IMR-90 (cell line): Measurements from ENCODE around the gene GAS2L3. TPM values are rescaled to one million over a fixed set of nuclear protein-coding genes. Genes with fewer than 3 reads are reported as not detected.

Experiments used
- ATAC-seq: fragments of 200-7000 bp; cut with Tn5 transposase; 2 replicates; pipeline ENCODE4 v1.9.1; 2020; ENCODE audit warnings: low read depth, mild to moderate bottlenecking, moderate library complexity
- BruUV-seq: library from RNA; stranded (reverse); fragments of 400-500 nt; replicated peaks from 2 replicates; lab custom pipeline; 2021; lab: Mats Ljungman, UMichigan
- CTCF ChIA-PET: fragments of 300-600 bp; formaldehyde crosslinking; extraction: SDS; loops from one replicate; lab custom pipeline; 2021; ENCODE audit warnings: antibody characterized with exemption; lab: Yijun Ruan, JAX
- POLR2A ChIA-PET: fragments of 300-600 bp; sonication (Branson Sonifier 250); formaldehyde crosslinking; loops from one replicate; lab custom pipeline; 2022; ENCODE audit warnings: antibody characterized with exemption; ENCODE audit not compliant: unreplicated experiment; lab: Charles Lee
- DNase-seq: peaks from one replicate; pipeline ENCODE4 v3.0.0; 2013
- H2AFZ ChIP-seq: replicated peaks from 2 replicates; pipeline ENCODE3; 2013; ENCODE audit warnings: low read length, mild to moderate bottlenecking; ENCODE audit not compliant: poor library complexity
- H2AK5ac ChIP-seq: 2 replicates; pipeline ENCODE4 v1.6.1; 2013; ENCODE audit warnings: low read depth, low read length, inconsistent platforms
- H2AK9ac ChIP-seq: replicated peaks from 2 replicates; pipeline ENCODE3; 2013; ENCODE audit warnings: mild to moderate bottlenecking, low read depth, low read length, moderate library complexity; ENCODE audit not compliant: poor library complexity
- H2BK120ac ChIP-seq: 2 replicates; pipeline ENCODE4 v1.6.1; 2013; ENCODE audit warnings: low read depth, low read length, inconsistent platforms
- H2BK15ac ChIP-seq: 3 replicates; pipeline ENCODE4 v1.6.1; 2013; ENCODE audit warnings: low read depth, low read length, inconsistent platforms
- H2BK20ac ChIP-seq: 2 replicates; pipeline ENCODE4 v1.6.1; 2013; ENCODE audit warnings: low read depth, mild to moderate bottlenecking, inconsistent platforms, low read length, moderate library complexity
- H2BK5ac ChIP-seq: 2 replicates; pipeline ENCODE4 v1.6.1; 2013; ENCODE audit warnings: mild to moderate bottlenecking, low read depth, low read length, inconsistent platforms; ENCODE audit not compliant: poor library complexity, severe bottlenecking
- H3K14ac ChIP-seq: replicated peaks from 2 replicates; pipeline ENCODE4 v1.6.1; 2013; ENCODE audit warnings: low read depth, low read length, inconsistent platforms
- H3K18ac ChIP-seq: 2 replicates; pipeline ENCODE4 v1.6.1; 2013; ENCODE audit warnings: low read depth, low read length, control low read depth
- H3K23ac ChIP-seq: 2 replicates; pipeline ENCODE4 v1.6.1; 2013; ENCODE audit warnings: low read depth, low read length, inconsistent platforms
- H3K27ac ChIP-seq: 2 replicates; pipeline ENCODE4 v1.5.1; 2013; ENCODE audit warnings: mild to moderate bottlenecking, control low read depth, low read length; ENCODE audit not compliant: insufficient read depth
- H3K27me3 ChIP-seq: 2 replicates; pipeline ENCODE4 v1.6.1; 2013; ENCODE audit warnings: low read length; ENCODE audit not compliant: control insufficient read depth, insufficient read depth
- H3K36me3 ChIP-seq: 2 replicates; pipeline ENCODE4 v1.6.1; 2013; ENCODE audit warnings: low read length, mixed read lengths; ENCODE audit not compliant: control insufficient read depth, insufficient read depth
- H3K4ac ChIP-seq: 2 replicates; pipeline ENCODE4 v1.6.1; 2013; ENCODE audit warnings: low read depth, low read length, inconsistent platforms
- H3K4me1 ChIP-seq: 2 replicates; pipeline ENCODE4 v1.6.1; 2013; ENCODE audit warnings: low read length, mixed read lengths; ENCODE audit not compliant: control insufficient read depth, insufficient read depth
- H3K4me2 ChIP-seq: 2 replicates; pipeline ENCODE4 v1.6.1; 2013; ENCODE audit warnings: low read depth, mild to moderate bottlenecking, control low read depth, low read length, moderate library complexity
- H3K4me3 ChIP-seq: 2 replicates; pipeline ENCODE4 v1.5.1; 2013; ENCODE audit warnings: low read depth, mild to moderate bottlenecking, control low read depth, low read length, moderate library complexity; ENCODE audit not compliant: insufficient read depth
- H3K56ac ChIP-seq: 2 replicates; pipeline ENCODE4 v1.6.1; 2013; ENCODE audit warnings: low read length, inconsistent platforms; ENCODE audit not compliant: insufficient read depth; ENCODE audit errors: extremely low read depth
- H3K79me1 ChIP-seq, 2 experiments: 2 replicates each; pipeline ENCODE4 v1.6.1; 2013; ENCODE audit warnings: low read length in 2 of 2, inconsistent platforms in 1 of 2, low read depth in 1 of 2
- H3K9ac ChIP-seq: 2 replicates; pipeline ENCODE4 v1.6.1; 2013; ENCODE audit warnings: low read depth, low read length, control low read depth
- H3K9me1 ChIP-seq: 2 replicates; pipeline ENCODE4 v1.6.1; 2013; ENCODE audit warnings: low read length, inconsistent platforms; ENCODE audit not compliant: insufficient read depth
- H3K9me3 ChIP-seq: 2 replicates; pipeline ENCODE4 v1.6.1; 2013; ENCODE audit warnings: low read length; ENCODE audit not compliant: control insufficient read depth, insufficient read depth
- H4K20me1 ChIP-seq: 2 replicates; pipeline ENCODE4 v1.6.1; 2013; ENCODE audit warnings: low read length, inconsistent platforms; ENCODE audit not compliant: insufficient read depth
- H4K5ac ChIP-seq: 2 replicates; pipeline ENCODE4 v1.6.1; 2013; ENCODE audit warnings: mild to moderate bottlenecking, low read depth, low read length, control low read depth
- H4K8ac ChIP-seq, 2 experiments: 2 replicates each; pipeline ENCODE4 v1.6.1; 2013; ENCODE audit warnings: low read depth in 2 of 2, low read length in 2 of 2, control low read depth in 1 of 2, inconsistent platforms in 1 of 2
- H4K91ac ChIP-seq: 2 replicates; pipeline ENCODE4 v1.6.1; 2013; ENCODE audit warnings: low read depth, low read length, inconsistent platforms; ENCODE audit not compliant: insufficient read depth
- BHLHE40 ChIP-seq: fragments of 150-350 bp; IDR thresholded peaks from 2 replicates; pipeline ENCODE4 v1.6.1; 2016; ENCODE audit warnings: mild to moderate bottlenecking, low read depth, low read length
- CEBPB ChIP-seq: IDR thresholded peaks from 2 replicates; pipeline ENCODE4 v1.6.1; 2012; ENCODE audit warnings: low read depth, low read length, improper control_type of control experiment
- CHD1 ChIP-seq: IDR thresholded peaks from 2 replicates; pipeline ENCODE4 v1.6.1; 2012; ENCODE audit warnings: low read depth, low read length, improper control_type of control experiment
- FOS ChIP-seq: fragments of 150-350 bp; IDR thresholded peaks from 2 replicates; pipeline ENCODE4 v1.6.1; 2016; ENCODE audit warnings: low read depth, low read length
- MAFK ChIP-seq: IDR thresholded peaks from 2 replicates; pipeline ENCODE4 v1.6.1; 2012; ENCODE audit warnings: low read depth, low read length, improper control_type of control experiment
- MAZ ChIP-seq: IDR thresholded peaks from 2 replicates; pipeline ENCODE4 v1.6.1; 2012; ENCODE audit warnings: low read depth, mild to moderate bottlenecking, low read length, improper control_type of control experiment, moderate library complexity, borderline replicate concordance
- MXI1 ChIP-seq: IDR thresholded peaks from 2 replicates; pipeline ENCODE4 v1.6.1; 2012; ENCODE audit warnings: low read depth, mild to moderate bottlenecking, low read length, moderate library complexity, borderline replicate concordance
- NFE2L2 ChIP-seq: fragments of 150-350 bp; IDR thresholded peaks from 2 replicates; pipeline ENCODE4 v1.6.1; 2016; ENCODE audit warnings: low read depth, mild to moderate bottlenecking, low read length
- POLR2A ChIP-seq: IDR thresholded peaks from 2 replicates; pipeline ENCODE4 v1.6.1; 2012; ENCODE audit warnings: mild to moderate bottlenecking, low read depth, low read length
- RAD21 ChIP-seq: IDR thresholded peaks from 2 replicates; pipeline ENCODE4 v1.6.1; 2012; ENCODE audit warnings: low read length, improper control_type of control experiment
- RCOR1 ChIP-seq: IDR thresholded peaks from 2 replicates; pipeline ENCODE4 v1.6.1; 2012; ENCODE audit warnings: mild to moderate bottlenecking, low read length, improper control_type of control experiment; ENCODE audit not compliant: insufficient replicate concordance
- RFX5 ChIP-seq: IDR thresholded peaks from 2 replicates; pipeline ENCODE4 v1.8.0; 2012; ENCODE audit warnings: low read depth, mild to moderate bottlenecking, low read length, moderate library complexity
- SMC3 ChIP-seq: fragments of 150-350 bp; IDR thresholded peaks from 2 replicates; pipeline ENCODE4 v1.6.1; 2016; ENCODE audit warnings: low read depth, mild to moderate bottlenecking, antibody characterized with exemption, low read length, moderate library complexity
- WGBS, 2 experiments: methylation state at CpG; one replicate each; pipeline versions ENCODE4 v1.1.5 to v1.1.7; 2013; ENCODE audit warnings: missing lambda C conversion rate in 2 of 2; ENCODE audit not compliant: insufficient read length in 1 of 2; ENCODE audit errors: extremely low coverage in 2 of 2; 5-methylcytosine and 5-hydroxymethylcytosine counted together
- dilution Hi-C: fragments of 300-500 bp; cut with HindIII; formaldehyde crosslinking; loops from one replicate; pipeline ENCODE4 v1.14.3; 2018; ENCODE audit warnings: low sequenced_read_pairs; ENCODE audit not compliant: unreplicated experiment
- in situ Hi-C: fragments of 300-500 bp; cut with MboI; formaldehyde crosslinking; loops from 3 replicates; pipeline ENCODE4 v1.14.3; 2019; ENCODE audit warnings: low sequenced_read_pairs, inconsistent platforms, mixed read lengths
- intact Hi-C: fragments of 100-400 bp; cut with micrococcal nuclease; formaldehyde crosslinking; loops from 2 replicates; pipeline ENCODE4 v1.10.0; 2022
- polyA plus RNA-seq, 3 experiments: library from polyadenylated mRNA; depleted of rRNA; stranded (reverse); fragments of >200 nt; gene quantifications; 2 replicates each; pipeline ENCODE4 v1.2.3, GENCODE V29; 2012; ENCODE audit warnings: low replicate concordance in 1 of 3
- total RNA-seq: library from RNA; depleted of rRNA; stranded (reverse); fragments of >200 nt; gene quantifications from 2 replicates; pipeline ENCODE4 v1.2.3, GENCODE V29; 2012
- TF ChIP-seq, protein P1 (sequence below): fragments of 150-350 bp; IDR thresholded peaks from 2 replicates; pipeline ENCODE4 v1.6.1; 2017; ENCODE audit warnings: mild to moderate bottlenecking, antibody characterized with exemption, low read length, low read depth
- TF ChIP-seq, protein P2 (sequence below): conservative IDR thresholded peaks from 2 replicates; pipeline ENCODE4 v1.5.1; 2012; ENCODE audit warnings: mild to moderate bottlenecking, low read depth, low read length, improper control_type of control experiment
- TF ChIP-seq, protein P3 (sequence below): fragments of 150-350 bp; IDR thresholded peaks from 2 replicates; pipeline ENCODE4 v1.6.1; 2016; ENCODE audit warnings: low read depth, mild to moderate bottlenecking, low read length, moderate library complexity, borderline replicate concordance

GAS2L3 gene
- total and polyA plus RNA-seq, 2 of the 4 experiments (the other 2 are of a cell fraction), result 5.2 to 15.6 TPM

DNA sequence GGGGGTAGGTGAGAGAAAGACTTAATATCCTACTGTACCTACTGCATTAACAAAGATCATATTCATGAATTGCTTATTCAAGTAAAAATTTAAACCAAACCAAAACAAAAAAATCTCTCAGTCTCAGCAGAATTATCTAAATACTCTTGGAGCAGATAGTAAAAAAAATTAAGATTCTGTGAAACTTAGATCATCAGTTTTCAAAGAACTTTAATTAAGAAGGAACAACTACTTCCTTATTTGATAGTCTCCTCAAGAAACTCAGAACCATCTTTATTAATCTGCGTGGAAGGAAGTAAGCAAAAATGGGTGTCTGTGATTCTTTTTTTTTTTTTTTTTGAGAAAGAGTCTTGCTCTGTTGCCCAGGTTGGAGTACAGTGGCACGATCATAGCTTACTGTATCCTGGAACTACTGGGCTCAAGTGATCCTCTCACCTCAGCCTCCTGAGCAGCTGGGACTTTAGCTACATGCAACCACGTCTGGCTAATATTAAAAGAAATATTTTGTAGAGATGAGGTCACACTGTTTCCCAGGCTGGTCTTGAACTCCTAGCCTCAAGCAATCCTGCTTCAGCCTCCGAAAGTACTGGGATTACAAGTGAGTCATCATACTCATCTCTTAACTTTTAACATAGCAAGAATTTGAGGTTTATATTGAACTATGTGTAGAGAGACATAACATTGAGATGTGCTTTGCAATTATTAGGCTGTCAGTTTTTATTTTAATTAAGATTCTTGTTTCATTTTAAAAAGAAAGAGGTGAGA, 37.4 kb downstream of the GAS2L3 start:
- ChIA-PET CTCF (no interaction called here), POLR2A (no interaction called here)
- H3K79me1 ChIP-seq, result peaks cover 16% of the 10 kb centered on the region in 2 experiments
- H3K14ac ChIP-seq, result no peak overlapping the region
- DNase-seq (peak; percentile 32), ATAC-seq (no peak; the same call in 1 of the 2 replicates)
- no peak overlapping the region for H3K56ac ChIP-seq
- no TSS peak for BruUV-seq
- no peak overlapping the region for H3K27ac ChIP-seq
- H2AK9ac ChIP-seq, result no peak overlapping the region
- H2AFZ ChIP-seq, result no peak overlapping the region
- H2BK120ac ChIP-seq, result no peak overlapping the region
- H4K5ac ChIP-seq, result no peak overlapping the region
- H4K91ac ChIP-seq, result no peak overlapping the region
- no peak overlapping the region for H2AK5ac ChIP-seq
- H4K20me1 ChIP-seq, result no peaks in the 10 kb centered on the region
- no peak overlapping the region for H2BK20ac ChIP-seq
- H3K9ac ChIP-seq, result no peak overlapping the region
- in situ Hi-C loops (no loop called here), intact Hi-C loops (no loop called here), dilution Hi-C loops (no loop called here)
- H3K27me3 ChIP-seq, result no peaks in the 10 kb centered on the region
- peaks cover 2% of the 10 kb centered on the region; the same call in 1 of the 2 replicates for H3K36me3 ChIP-seq
- H2BK5ac ChIP-seq, result no peak overlapping the region
- no peak overlapping the region for H3K23ac ChIP-seq
- H3K4me1 ChIP-seq, result no peaks in the 10 kb centered on the region
- no peaks in the 10 kb centered on the region for H3K9me3 ChIP-seq
- H3K4me2 ChIP-seq, result no peak overlapping the region
- no peak overlapping the region for H3K4me3 ChIP-seq
- TF ChIP-seq POLR2A (no peak), FOS (no peak), CHD1 (no peak), RAD21 (no peak), MAFK (no peak), BHLHE40 (no peak), RFX5 (no peak), NFE2L2 (no peak), SMC3 (no peak), RCOR1 (no peak), MXI1 (no peak), CEBPB (no peak), MAZ (no peak)
- TF ChIP-seq, protein P1, sequence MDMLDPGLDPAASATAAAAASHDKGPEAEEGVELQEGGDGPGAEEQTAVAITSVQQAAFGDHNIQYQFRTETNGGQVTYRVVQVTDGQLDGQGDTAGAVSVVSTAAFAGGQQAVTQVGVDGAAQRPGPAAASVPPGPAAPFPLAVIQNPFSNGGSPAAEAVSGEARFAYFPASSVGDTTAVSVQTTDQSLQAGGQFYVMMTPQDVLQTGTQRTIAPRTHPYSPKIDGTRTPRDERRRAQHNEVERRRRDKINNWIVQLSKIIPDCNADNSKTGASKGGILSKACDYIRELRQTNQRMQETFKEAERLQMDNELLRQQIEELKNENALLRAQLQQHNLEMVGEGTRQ, result no peak
- TF ChIP-seq, protein P2, sequence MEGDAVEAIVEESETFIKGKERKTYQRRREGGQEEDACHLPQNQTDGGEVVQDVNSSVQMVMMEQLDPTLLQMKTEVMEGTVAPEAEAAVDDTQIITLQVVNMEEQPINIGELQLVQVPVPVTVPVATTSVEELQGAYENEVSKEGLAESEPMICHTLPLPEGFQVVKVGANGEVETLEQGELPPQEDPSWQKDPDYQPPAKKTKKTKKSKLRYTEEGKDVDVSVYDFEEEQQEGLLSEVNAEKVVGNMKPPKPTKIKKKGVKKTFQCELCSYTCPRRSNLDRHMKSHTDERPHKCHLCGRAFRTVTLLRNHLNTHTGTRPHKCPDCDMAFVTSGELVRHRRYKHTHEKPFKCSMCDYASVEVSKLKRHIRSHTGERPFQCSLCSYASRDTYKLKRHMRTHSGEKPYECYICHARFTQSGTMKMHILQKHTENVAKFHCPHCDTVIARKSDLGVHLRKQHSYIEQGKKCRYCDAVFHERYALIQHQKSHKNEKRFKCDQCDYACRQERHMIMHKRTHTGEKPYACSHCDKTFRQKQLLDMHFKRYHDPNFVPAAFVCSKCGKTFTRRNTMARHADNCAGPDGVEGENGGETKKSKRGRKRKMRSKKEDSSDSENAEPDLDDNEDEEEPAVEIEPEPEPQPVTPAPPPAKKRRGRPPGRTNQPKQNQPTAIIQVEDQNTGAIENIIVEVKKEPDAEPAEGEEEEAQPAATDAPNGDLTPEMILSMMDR, result no peak
- TF ChIP-seq, protein P3, sequence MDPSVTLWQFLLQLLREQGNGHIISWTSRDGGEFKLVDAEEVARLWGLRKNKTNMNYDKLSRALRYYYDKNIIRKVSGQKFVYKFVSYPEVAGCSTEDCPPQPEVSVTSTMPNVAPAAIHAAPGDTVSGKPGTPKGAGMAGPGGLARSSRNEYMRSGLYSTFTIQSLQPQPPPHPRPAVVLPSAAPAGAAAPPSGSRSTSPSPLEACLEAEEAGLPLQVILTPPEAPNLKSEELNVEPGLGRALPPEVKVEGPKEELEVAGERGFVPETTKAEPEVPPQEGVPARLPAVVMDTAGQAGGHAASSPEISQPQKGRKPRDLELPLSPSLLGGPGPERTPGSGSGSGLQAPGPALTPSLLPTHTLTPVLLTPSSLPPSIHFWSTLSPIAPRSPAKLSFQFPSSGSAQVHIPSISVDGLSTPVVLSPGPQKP, result no peak
- WGBS, 2 experiments, result no CpG with 5 or more reads among the region's 4 CpGs
- no peak overlapping the region for H3K4ac ChIP-seq
- H4K8ac ChIP-seq, result no peak overlapping the region
- no peaks in the 10 kb centered on the region; the same call in 1 of the 2 replicates for H3K9me1 ChIP-seq
- H2BK15ac ChIP-seq, result no peak overlapping the region
- no peak overlapping the region for H3K18ac ChIP-seq
